Sigmoid colon (tissue), 4 donors: ENCODE data around the gene ATP11B.

Experiments
- EP300 ChIP-seq, 4 donors: sonication (generic); formaldehyde crosslinking; IDR thresholded peaks; one replicate each; pipeline ENCODE4 v1.6.1; 2017; ENCODE audit warnings: antibody characterized with exemption in 4 of 4
- POLR2A ChIP-seq, 2 donors: fragments of 450-650 bp; IDR thresholded peaks; one replicate each; pipeline ENCODE4 v1.6.1; 2016; ENCODE audit warnings: antibody characterized with exemption in 2 of 2, mild to moderate bottlenecking in 2 of 2, moderate library complexity in 2 of 2
- POLR2AphosphoS5 ChIP-seq, 4 donors: sonication (generic); formaldehyde crosslinking; IDR thresholded peaks; one replicate each; pipeline ENCODE4 v1.6.1; 2017; ENCODE audit warnings: antibody characterized with exemption in 4 of 4
- TF ChIP-seq, protein P1 (sequence below), 4 experiments: fragments of 450-650 bp in 3 of 4; fragments of 200-600 bp in 1 of 4; IDR thresholded peaks; one replicate each; pipeline ENCODE4 v1.5.1; 2016 to 2019; ENCODE audit warnings: antibody characterized with exemption in 4 of 4, mild to moderate bottlenecking in 3 of 4, moderate library complexity in 2 of 4

DNA sequence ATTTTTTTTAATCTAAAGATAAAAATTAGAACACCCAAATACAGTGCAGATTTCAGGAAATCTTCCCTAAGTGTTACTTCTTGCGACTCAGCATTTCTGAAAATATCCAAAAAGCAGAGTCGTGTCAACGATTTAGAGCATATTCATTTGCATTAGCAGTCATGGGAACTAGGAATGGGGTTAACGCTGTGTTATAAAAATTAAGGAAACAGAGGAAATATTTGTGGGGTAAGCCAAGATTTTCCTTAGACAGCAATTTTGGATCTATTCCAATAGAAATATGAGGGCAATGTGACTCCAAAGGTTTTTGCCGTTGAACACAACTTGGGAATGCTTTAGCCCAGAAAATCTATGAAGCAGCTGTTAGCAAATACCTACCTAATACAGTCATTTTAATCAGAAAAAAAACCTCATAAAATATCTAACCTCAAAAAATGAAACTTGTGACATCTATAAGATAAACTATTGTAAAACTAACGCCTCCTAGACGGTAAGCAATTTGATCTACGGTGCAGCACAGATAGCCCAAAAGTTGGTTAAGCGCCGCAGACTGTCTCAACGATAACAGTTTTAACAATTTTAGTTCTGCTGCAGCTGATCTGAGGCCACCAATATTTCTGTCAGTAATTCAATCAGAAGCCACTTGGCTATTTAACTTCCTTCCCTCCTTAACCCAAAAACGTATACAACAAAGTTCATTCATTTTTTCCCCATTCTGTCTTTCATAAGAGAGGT, 5.8 kb upstream of the ATP11B start:
- TF ChIP-seq, protein P1, sequence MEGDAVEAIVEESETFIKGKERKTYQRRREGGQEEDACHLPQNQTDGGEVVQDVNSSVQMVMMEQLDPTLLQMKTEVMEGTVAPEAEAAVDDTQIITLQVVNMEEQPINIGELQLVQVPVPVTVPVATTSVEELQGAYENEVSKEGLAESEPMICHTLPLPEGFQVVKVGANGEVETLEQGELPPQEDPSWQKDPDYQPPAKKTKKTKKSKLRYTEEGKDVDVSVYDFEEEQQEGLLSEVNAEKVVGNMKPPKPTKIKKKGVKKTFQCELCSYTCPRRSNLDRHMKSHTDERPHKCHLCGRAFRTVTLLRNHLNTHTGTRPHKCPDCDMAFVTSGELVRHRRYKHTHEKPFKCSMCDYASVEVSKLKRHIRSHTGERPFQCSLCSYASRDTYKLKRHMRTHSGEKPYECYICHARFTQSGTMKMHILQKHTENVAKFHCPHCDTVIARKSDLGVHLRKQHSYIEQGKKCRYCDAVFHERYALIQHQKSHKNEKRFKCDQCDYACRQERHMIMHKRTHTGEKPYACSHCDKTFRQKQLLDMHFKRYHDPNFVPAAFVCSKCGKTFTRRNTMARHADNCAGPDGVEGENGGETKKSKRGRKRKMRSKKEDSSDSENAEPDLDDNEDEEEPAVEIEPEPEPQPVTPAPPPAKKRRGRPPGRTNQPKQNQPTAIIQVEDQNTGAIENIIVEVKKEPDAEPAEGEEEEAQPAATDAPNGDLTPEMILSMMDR (IDR thresholded peaks at IDR 0.05) = no peak
- TF ChIP-seq POLR2AphosphoS5 (IDR thresholded peaks at IDR 0.05) (no peak), POLR2A (IDR thresholded peaks at IDR 0.05) (no peak), EP300 (IDR thresholded peaks at IDR 0.05) (no peak)
